Fibroblast of lung (primary cell): ENCODE data around the gene KLHL41. TPM values are rescaled to one million over a fixed set of nuclear protein-coding genes. Genes with fewer than 3 reads are reported as not detected.
"Not testable (repeated sequence)": the region's sequence is repeated elsewhere in the genome, so short reads cannot be mapped to it uniquely, and the experiment has no call there.

Experiments
- DNase-seq, 2 donors: peaks; one replicate each; pipeline versions ENCODE4 v3.0.0 to v3.0.0-alpha.2; 2010; ENCODE audit warnings: low read depth in 2 of 2
- H2AFZ ChIP-seq: 2 replicates; pipeline ENCODE4 v1.5.1; 2012; ENCODE audit warnings: low read length, control low read depth, inconsistent platforms
- H3K27ac ChIP-seq: 2 replicates; pipeline ENCODE4 v1.5.1; 2011; ENCODE audit warnings: low read length, control low read depth; ENCODE audit not compliant: insufficient read depth
- H3K27me3 ChIP-seq: 2 replicates; pipeline ENCODE4 v1.5.1; 2011; ENCODE audit warnings: mild to moderate bottlenecking, low read length; ENCODE audit not compliant: control insufficient read depth, insufficient read depth
- H3K36me3 ChIP-seq: 2 replicates; pipeline ENCODE4 v1.5.1; 2011; ENCODE audit warnings: low read length; ENCODE audit not compliant: control insufficient read depth, insufficient read depth
- H3K4me1 ChIP-seq: 2 replicates; pipeline ENCODE4 v1.5.1; 2011; ENCODE audit warnings: low read length; ENCODE audit not compliant: control insufficient read depth, insufficient read depth; ENCODE audit errors: extremely low read depth
- H3K4me2 ChIP-seq: 2 replicates; pipeline ENCODE4 v1.5.1; 2011; ENCODE audit warnings: low read length, control low read depth; ENCODE audit not compliant: insufficient read depth; ENCODE audit errors: extremely low read depth
- H3K4me3 ChIP-seq, 4 experiments: fragments of 200-600 bp in 1 of 4; sonication (generic) in 1 of 4; replicated peaks in 1 of 4; 2 replicates each; pipeline ENCODE4 v1.5.1; 2011 to 2016; ENCODE audit warnings: low read length in 4 of 4, low read depth in 3 of 4, mild to moderate bottlenecking in 3 of 4, control low read depth in 2 of 4, inconsistent platforms in 1 of 4, mixed read lengths in 1 of 4; ENCODE audit not compliant: insufficient read depth in 1 of 4; ENCODE audit errors: control extremely low read depth in 1 of 4
- H3K79me2 ChIP-seq: 2 replicates; pipeline ENCODE4 v1.5.1; 2012; ENCODE audit warnings: mild to moderate bottlenecking, low read length, inconsistent platforms; ENCODE audit not compliant: control insufficient read depth, insufficient read depth
- H3K9ac ChIP-seq: 2 replicates; pipeline ENCODE4 v1.5.1; 2011; ENCODE audit warnings: mild to moderate bottlenecking, low read length, control low read depth; ENCODE audit not compliant: insufficient read depth
- H3K9me3 ChIP-seq: 2 replicates; pipeline ENCODE4 v1.5.1; 2012; ENCODE audit warnings: low read depth, low read length; ENCODE audit not compliant: control insufficient read depth, insufficient read depth
- H4K20me1 ChIP-seq: 2 replicates; pipeline ENCODE4 v1.5.1; 2011; ENCODE audit warnings: low read length; ENCODE audit not compliant: control insufficient read depth, insufficient read depth; ENCODE audit errors: extremely low read depth
- CTCF ChIP-seq, 2 donors: IDR thresholded peaks in 1 of 2; conservative IDR thresholded peaks in 1 of 2; 1 replicate in 1 of 2; 2 replicates in 1 of 2; pipeline ENCODE4 v1.5.1; 2011 to 2012; ENCODE audit warnings: low read length in 2 of 2, control low read depth in 1 of 2, inconsistent platforms in 1 of 2, low read depth in 1 of 2, mild to moderate bottlenecking in 1 of 2
- EZH2 ChIP-seq: IDR thresholded peaks from 2 replicates; pipeline ENCODE4 v1.5.1; 2012; ENCODE audit warnings: low read length, control low read depth, mild to moderate bottlenecking; ENCODE audit errors: missing control alignments
- polyA plus RNA-seq, 2 donors: library from polyadenylated mRNA; depleted of rRNA in 1 of 2; stranded (reverse) in 1 of 2; unstranded in 1 of 2; fragments of >200 nt; gene quantifications; 2 replicates each; pipeline ENCODE4 v1.2.1, GENCODE V29; 2011 to 2012; ENCODE audit warnings: missing spikeins in 1 of 2
- total RNA-seq: library from RNA; depleted of rRNA; stranded (reverse); fragments of >200 nt; gene quantifications from 2 replicates; pipeline ENCODE4 v1.2.1, GENCODE V29; 2014

The KLHL41 gene
- total and polyA plus RNA-seq, 2 donors (not counting 1 experiment from before 2014, with no cell fraction given) = 1.2 to 3.8 TPM

GRCh38 chr2:169561364-169561763, 51.9 kb downstream of the KLHL41 start:
- no peaks in the 10 kb centered on the region for H4K20me1 ChIP-seq

DNA sequence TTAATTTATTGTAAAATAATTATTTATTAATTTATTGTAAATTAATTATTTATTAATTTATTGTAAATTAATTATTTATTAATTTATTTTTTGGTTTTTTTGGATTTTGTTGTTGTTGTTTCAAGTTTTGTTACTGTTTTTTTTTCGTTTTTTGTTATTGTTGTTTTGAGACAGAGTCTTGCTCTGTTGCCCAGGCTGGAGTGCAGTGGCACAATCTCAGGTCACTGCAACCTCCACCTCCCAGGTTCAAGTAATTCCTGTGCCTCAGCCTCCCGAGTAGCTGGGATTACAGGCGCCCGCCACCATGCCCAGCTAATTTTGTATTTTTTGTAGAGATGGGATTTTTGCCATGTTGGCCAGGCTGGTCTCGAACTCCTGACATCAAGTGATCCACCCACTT, 52.6 kb downstream of the KLHL41 start:
- not testable (repeated sequence) for H3K27ac ChIP-seq, H3K4me1 ChIP-seq, H3K36me3 ChIP-seq, H4K20me1 ChIP-seq, H2AFZ ChIP-seq, H3K9ac ChIP-seq, DNase-seq, H3K4me3 ChIP-seq, H3K79me2 ChIP-seq, H3K9me3 ChIP-seq, H3K27me3 ChIP-seq, H3K4me2 ChIP-seq

More at GRCh38 chr2:169561364-169561763, 51.9 kb downstream of the KLHL41 start:
- no peaks in the 10 kb centered on the region for H3K36me3 ChIP-seq
- TF ChIP-seq EZH2 (no peak), CTCF (conservative IDR thresholded peaks at IDR 0.05 in 1 of 2, IDR thresholded peaks at IDR 0.05 in 1 of 2; ENCODE audit: low read depth in 1 of 2, low read length in 2 of 2) (no peak)
- no peaks in the 10 kb centered on the region for H3K4me1 ChIP-seq
- H3K4me3 ChIP-seq = no peak overlapping the region
- DNase-seq = no peak
- no peaks in the 10 kb centered on the region for H3K9me3 ChIP-seq
- H3K79me2 ChIP-seq = no peaks in the 10 kb centered on the region
- H3K9ac ChIP-seq = no peak overlapping the region
- no peak overlapping the region for H3K4me2 ChIP-seq
- no peaks in the 10 kb centered on the region for H3K27me3 ChIP-seq
- no peak overlapping the region for H2AFZ ChIP-seq
- no peak overlapping the region for H3K27ac ChIP-seq

DNA sequence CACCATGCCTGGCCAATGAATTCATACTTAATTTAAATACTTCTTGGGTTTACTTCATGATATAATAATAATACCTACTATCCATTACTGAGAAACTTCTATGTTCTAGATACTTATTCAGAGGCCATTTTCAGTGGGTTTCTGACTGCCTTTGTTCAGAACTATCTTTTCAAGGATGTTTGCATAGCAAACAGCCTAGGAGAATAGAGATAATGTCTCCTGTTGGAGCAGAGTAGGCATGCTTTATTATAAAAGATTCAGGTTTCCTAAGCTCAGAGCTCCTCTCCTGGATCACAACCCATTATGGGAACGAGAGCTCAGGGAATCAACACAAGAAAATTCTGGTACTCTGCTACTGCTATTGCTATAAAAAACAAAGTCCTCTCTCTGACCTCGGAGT, 53.0 kb downstream of the KLHL41 start:
- H3K9me3 ChIP-seq = no peaks in the 10 kb centered on the region
- H3K4me2 ChIP-seq = no peak overlapping the region
- H3K79me2 ChIP-seq = no peaks in the 10 kb centered on the region
- no peaks in the 10 kb centered on the region for H3K36me3 ChIP-seq
- H4K20me1 ChIP-seq = no peaks in the 10 kb centered on the region
- TF ChIP-seq CTCF (conservative IDR thresholded peaks at IDR 0.05 in 1 of 2, IDR thresholded peaks at IDR 0.05 in 1 of 2; ENCODE audit: low read depth in 1 of 2, low read length in 2 of 2) (no peak), EZH2 (no peak)
- no peaks in the 10 kb centered on the region for H3K4me1 ChIP-seq
- no peak for DNase-seq
- H2AFZ ChIP-seq = no peak overlapping the region
- H3K27me3 ChIP-seq = no peaks in the 10 kb centered on the region
- no peak overlapping the region for H3K9ac ChIP-seq
- H3K4me3 ChIP-seq = no peak overlapping the region
- H3K27ac ChIP-seq = no peak overlapping the region
